HG02678 (cell line): ENCODE results near the gene FAM9A.

Experiments used
- ATAC-seq: cut with Tn5 transposase; IDR thresholded peaks from one replicate; pipeline ENCODE4 v1.9.1; 2021; ENCODE audit warnings: mild to moderate bottlenecking, moderate library complexity; ENCODE audit not compliant: unreplicated experiment

The FAM9A gene

DNA sequence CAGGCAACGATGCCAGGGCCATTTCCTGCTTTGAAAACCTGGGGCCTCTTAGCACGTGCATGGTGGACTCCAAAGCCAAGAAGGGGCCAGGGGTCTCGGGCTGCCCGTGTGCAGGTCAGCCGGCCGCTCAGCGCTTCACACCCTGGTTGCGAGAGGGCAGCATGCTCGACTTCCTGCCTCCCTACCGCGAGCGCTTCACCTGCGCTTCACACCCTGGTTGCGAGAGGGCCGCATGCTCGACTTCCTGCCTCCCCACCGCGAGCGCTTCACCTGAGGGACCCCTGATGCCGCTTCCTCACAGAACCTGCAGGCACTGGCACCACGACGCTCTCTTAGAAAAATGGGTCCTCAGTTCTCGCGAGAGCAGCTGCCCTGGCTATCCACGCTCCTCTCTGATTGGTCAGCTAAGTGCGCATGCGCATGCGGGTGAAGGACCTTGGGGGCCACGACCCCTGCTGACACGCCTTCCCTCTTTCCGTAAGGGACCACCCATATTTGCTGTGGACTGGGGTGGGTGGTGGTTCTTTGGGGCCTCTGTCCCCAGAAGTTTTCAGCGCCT lies at the start of gene FAM9A:
TSS of gene FAM9A (minus strand) at position 343 of the 559 bp plus-strand sequence. CDS start 1,212 bp downstream, outside the sequence.
- no peak for ATAC-seq

DNA sequence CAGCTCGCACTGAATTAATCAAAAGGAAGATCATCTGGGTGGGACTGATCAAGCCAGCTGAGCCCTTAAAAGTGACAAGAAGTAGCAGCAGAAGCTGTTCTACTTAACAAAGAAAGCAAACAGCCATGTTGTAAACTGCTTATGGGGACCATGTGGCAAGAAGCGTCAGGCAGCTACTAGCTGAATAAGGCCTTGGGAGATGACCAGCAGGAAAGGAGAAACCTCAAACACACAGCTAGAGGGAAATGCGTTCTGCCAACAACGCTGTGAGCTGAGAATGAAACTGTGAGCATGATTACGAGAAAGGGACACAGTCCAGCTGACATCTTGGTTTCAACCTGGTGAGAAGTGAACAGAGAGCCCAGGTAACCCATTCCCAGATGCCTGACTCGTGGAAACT lies 49.3 kb upstream of the FAM9A start:
- ATAC-seq = no peak

DNA sequence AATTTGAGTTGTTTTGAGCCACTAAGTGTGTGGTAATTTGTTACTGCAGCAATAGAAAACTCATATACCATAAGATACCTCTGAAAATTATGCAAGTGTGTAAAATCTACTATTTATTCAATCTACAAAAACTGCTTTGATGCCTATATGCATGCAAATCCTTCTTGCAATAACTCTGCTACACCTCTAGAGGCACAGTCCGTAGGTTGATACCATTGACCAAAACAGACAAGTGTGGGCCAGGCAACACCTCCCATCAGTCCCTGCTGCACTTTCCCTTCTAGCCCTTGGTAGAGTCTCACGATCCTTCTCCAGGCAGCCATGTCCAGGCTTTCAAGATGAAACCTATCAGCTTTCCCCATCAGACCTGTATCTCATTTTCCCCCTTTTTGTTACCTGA lies 48.8 kb upstream of the FAM9A start:
- ATAC-seq = no peak

GRCh38 chrX:8849458-8849857 lies 48.3 kb upstream of the FAM9A start:
- ATAC-seq = no peak

DNA sequence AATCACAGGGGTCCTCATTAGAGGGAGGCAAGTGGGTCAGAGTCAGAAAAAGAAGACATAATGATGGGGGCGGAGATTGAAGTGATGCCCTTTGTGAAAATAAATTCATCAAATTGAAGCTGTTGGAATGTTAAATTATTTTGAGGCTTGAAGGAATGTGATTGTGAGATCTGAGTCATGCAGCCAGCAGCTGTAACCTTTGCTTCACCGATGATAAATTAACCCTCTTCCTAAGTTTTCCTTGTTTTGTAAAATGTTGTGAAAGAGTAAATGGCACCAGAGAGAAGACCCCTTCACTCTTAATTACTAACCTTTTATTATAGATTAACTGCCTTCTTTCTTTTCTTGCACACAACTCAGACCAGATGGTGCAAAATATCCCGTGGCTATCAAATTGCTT lies 47.7 kb upstream of the FAM9A start:
- no peak for ATAC-seq

DNA sequence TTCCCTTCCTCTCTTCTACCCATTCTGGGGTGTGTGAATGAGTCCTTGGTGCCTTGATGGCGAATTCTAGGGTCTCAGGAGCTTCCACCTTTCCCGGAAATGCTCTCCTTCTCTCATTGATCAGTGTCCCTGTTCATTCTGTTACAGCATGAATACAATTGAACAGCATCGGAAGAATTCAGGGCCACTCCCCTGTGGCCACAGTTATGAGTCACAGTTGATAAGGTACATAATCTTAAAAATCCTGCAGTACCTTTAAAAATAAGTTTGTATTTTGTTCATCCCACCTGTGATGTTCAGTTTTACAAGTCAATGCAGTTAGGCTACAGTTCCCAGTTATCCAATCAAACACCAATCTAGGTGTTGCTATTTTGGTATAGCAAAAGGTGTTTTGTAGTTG lies 47.3 kb upstream of the FAM9A start:
- ATAC-seq = no peak

- no peak for ATAC-seq
These were observed 46.2 kb upstream of the FAM9A start for GRCh38 chrX:8847360-8847759.

DNA sequence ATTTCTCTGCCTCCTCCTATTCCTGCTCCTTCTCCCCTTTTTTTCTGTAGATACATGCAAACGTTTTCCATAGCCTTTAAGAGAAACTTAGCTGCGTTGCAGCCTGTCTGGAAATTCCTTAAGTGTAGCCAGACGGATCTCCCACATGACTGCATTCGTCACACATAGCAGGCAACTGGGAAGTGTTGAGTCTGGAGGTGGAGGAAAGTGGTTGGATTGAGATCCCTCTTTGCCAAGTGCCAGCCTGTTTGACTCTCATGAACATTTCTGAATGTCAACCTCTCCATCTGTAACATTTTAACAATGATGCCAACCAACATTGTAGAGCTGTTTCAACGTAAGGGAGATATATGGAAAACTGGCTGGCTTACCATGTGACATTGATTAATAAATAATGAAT lies 45.1 kb upstream of the FAM9A start:
- no peak for ATAC-seq

GRCh38 chrX:8845469-8845868 lies 44.3 kb upstream of the FAM9A start:
- ATAC-seq = no peak

- ATAC-seq = no peak
These were observed 43.9 kb upstream of the FAM9A start for GRCh38 chrX:8845060-8845459.

GRCh38 chrX:8844157-8844556 lies 43.0 kb upstream of the FAM9A start:
- no peak for ATAC-seq

GRCh38 chrX:8841911-8842310 lies 40.7 kb upstream of the FAM9A start:
- ATAC-seq = no peak

- no peak for ATAC-seq
These were observed 33.2 kb upstream of the FAM9A start for GRCh38 chrX:8834392-8834791.

DNA sequence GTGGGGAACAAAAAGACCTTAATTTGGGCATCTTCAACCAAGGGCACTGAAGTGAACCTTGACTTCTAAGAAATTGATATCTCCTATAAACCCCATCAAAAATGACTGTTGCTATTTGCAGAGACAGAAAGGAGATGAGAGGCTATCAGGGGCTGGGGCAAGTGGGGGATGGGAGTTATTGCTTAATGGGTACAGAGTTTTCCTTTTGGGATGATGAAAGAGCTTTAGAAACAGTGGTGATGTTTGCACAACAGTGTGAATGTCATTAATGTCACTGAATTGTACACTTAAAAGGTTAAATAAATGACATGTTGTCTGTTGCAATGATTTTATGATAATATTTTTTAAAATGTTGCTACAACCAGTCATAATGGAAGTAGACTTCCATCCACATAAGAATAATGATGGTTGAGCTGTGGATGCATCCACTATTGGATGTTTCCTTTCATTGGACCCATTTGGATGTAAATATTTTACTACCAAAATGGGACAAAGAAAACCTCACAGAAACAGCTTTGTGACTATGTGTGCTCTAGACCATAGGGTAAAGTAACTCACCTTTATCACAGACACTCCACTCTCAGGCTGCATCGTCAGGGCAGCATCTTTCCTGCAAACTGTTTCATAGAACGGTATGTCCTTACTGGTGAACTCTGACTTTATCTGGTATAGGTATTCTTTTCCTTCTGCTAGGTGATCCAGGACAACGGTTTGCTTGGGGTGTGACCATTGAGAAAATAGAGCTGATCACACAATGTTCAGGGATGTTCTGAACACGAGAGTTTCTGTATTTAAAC lies 31.6 kb upstream of the FAM9A start:
- no peak for ATAC-seq

GRCh38 chrX:8823698-8824097 lies 22.5 kb upstream of the FAM9A start:
- no peak for ATAC-seq

- ATAC-seq = no peak
These were observed 20.8 kb upstream of the FAM9A start for GRCh38 chrX:8822002-8822401.

DNA sequence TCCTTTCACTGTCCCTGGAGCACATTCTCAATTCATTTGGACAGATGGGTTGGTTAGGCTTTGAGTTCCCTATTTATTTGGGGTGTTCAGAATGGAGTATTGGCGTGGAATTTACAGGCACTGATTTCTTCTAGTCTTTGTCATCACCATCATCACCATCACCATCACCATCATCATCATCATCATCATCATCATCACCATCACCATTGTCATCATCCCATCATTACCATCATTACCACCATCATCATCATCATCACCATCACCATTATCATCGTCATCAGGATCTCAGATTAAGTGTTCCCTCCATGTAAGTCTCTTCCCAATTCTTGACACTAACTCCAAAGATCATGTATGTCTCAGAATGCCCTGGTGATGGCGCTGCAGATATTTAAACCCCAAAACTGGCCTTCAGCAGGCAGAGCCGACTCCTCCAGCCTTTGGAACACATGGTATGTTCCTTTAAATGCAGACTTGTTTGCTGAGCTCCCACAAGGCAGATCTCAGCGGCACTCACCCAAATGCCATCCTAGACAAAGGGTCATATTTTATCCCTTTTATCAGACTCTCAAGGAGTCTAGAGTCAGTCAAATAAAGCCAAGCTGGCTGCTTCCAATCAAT lies 19.8 kb upstream of the FAM9A start:
- no peak for ATAC-seq

- peak; percentile 57 for ATAC-seq
These were observed 14.4 kb upstream of the FAM9A start for GRCh38 chrX:8815460-8816065.

DNA sequence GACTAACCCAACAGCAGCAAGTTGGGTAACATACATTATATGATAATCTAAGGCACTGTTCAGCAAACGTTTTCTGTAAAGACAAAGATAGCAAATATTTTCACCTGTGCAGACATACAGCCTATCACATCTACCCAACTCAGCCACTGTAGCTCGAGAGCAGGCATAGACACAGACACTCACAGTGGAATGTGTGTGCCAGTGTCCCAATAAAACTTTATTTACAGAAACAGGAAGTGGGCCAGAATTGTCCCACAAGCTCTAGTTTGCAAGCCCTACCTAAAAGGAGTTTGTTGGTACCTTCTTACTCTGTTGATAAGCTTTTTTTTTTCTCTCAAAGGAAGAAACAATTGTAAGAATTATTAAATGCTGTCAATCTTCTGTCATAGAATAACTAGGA lies 11.9 kb upstream of the FAM9A start:
- ATAC-seq = no peak

GRCh38 chrX:8811611-8812010 lies 10.4 kb upstream of the FAM9A start:
- ATAC-seq = no peak

DNA sequence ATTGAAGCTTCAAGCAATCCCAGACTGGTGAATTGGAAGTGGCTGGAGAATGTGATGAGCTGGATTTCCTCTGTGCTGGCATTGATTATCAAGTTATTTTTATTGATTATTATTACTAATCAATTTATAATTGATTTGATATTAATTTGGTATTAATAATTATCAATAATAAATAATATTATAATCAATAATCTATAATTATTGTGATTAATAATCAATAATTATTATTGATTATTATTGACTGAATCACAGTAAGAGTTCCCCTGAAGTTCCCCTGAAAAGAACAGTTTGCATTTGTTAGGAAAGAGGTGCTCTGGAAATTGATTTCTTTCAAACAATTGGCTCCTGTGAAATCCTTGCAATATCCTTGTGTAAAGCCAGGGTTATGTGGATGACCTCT lies 7.5 kb upstream of the FAM9A start:
- no peak for ATAC-seq

GRCh38 chrX:8805974-8806373 lies 4.8 kb upstream of the FAM9A start:
- no peak for ATAC-seq
